ENCODE measurements around the gene KDM6A.
"Not testable (repeated sequence)": the region's sequence is repeated elsewhere in the genome, so short reads cannot be mapped to it uniquely, and the experiment has no call there.

Gene KDM6A

GRCh38 chrX:44872821-44873414 lies at the start of gene KDM6A:
Gene KDM6A, plus strand, starts transcription at chrX:44873188. Its CDS starts 364 bp downstream, at chrX:44873552.
- peak; percentile 93 for DNase-seq

- not testable (repeated sequence) for DNase-seq
Measured at GRCh38 chrX:44823193-44823592, 49.8 kb upstream of the KDM6A start.

GRCh38 chrX:44828008-44828605 lies 44.9 kb upstream of the KDM6A start:
- peak; percentile 50 for DNase-seq

GRCh38 chrX:44829832-44830231 lies 43.2 kb upstream of the KDM6A start:
- no peak for DNase-seq

GRCh38 chrX:44842550-44843317 lies 30.3 kb upstream of the KDM6A start:
- DNase-seq = no peak

GRCh38 chrX:44843318-44843702 lies 29.7 kb upstream of the KDM6A start:
- DNase-seq = no peak

GRCh38 chrX:44843753-44844152 lies 29.2 kb upstream of the KDM6A start, which contains the start of gene DUSP21:
Gene DUSP21, plus strand, starts transcription at chrX:44844021. Its CDS starts 112 bp downstream, at chrX:44844133.
- no peak for DNase-seq

- DNase-seq = no peak
Measured at GRCh38 chrX:44844204-44844603, 28.8 kb upstream of the KDM6A start.

GRCh38 chrX:44850891-44851290 lies 22.1 kb upstream of the KDM6A start:
- not testable (repeated sequence) for DNase-seq

GRCh38 chrX:44871114-44871645 lies 1.8 kb upstream of the KDM6A start:
- DNase-seq = no peak

- DNase-seq = no peak
Measured at GRCh38 chrX:44871931-44872820, 812 bp upstream of the KDM6A start.

GRCh38 chrX:44873415-44874276 lies 658 bp downstream of the KDM6A start:
- DNase-seq = no peak

GRCh38 chrX:44874420-44875184 lies 1.6 kb downstream of the KDM6A start:
- no peak for DNase-seq

- DNase-seq = no peak
Measured at GRCh38 chrX:44875185-44875489, 2.1 kb downstream of the KDM6A start.

- DNase-seq = no peak
Measured at GRCh38 chrX:44876086-44876485, 3.1 kb downstream of the KDM6A start.

- DNase-seq = no peak
Measured at GRCh38 chrX:44876767-44877166, 3.8 kb downstream of the KDM6A start.

- DNase-seq = no peak
Measured at GRCh38 chrX:44878780-44879179, 5.8 kb downstream of the KDM6A start.

GRCh38 chrX:44881549-44881948 lies 8.6 kb downstream of the KDM6A start:
- no peak for DNase-seq

GRCh38 chrX:44882635-44883034 lies 9.6 kb downstream of the KDM6A start:
- DNase-seq = no peak

GRCh38 chrX:44884944-44885343 lies 12.0 kb downstream of the KDM6A start:
- DNase-seq = no peak

- no peak for DNase-seq
Measured at GRCh38 chrX:44889824-44890223, 16.8 kb downstream of the KDM6A start.
